Large intestine (tissue), 3 donors: ENCODE measurements around the gene PPP1R15B. TPM values are rescaled to one million over a fixed set of nuclear protein-coding genes. Genes with fewer than 3 reads are reported as not detected.
A peak's percentile ranks its signal among the peaks of the same experiment; 100 is the strongest.

ENCODE experiments used
- DNase-seq, 2 donors: peaks; one replicate each; pipeline versions ENCODE4 v3.0.0 to v3.0.0-alpha.2; 2013
- H3K27ac ChIP-seq: one replicate; pipeline ENCODE4 v1.5.1; 2013; ENCODE audit warnings: low read length
- H3K27me3 ChIP-seq: 2 replicates; pipeline ENCODE4 v1.6.1; 2013; ENCODE audit warnings: low read length; ENCODE audit not compliant: control insufficient read depth, insufficient read depth
- H3K36me3 ChIP-seq: 2 replicates; pipeline ENCODE4 v1.6.1; 2013; ENCODE audit warnings: low read length; ENCODE audit not compliant: control insufficient read depth, insufficient read depth
- H3K4me1 ChIP-seq: one replicate; pipeline ENCODE4 v1.6.1; 2013; ENCODE audit warnings: low read length; ENCODE audit not compliant: control insufficient read depth, insufficient read depth
- H3K4me3 ChIP-seq: one replicate; pipeline ENCODE4 v1.5.1; 2013; ENCODE audit warnings: low read length
- H3K9me3 ChIP-seq: one replicate; pipeline ENCODE4 v1.6.1; 2013; ENCODE audit warnings: mild to moderate bottlenecking, low read depth, low read length, moderate library complexity; ENCODE audit not compliant: control insufficient read depth
- WGBS: methylation state at CpG from one replicate; pipeline ENCODE4 v1.1.5; 2013; ENCODE audit warnings: low lambda C conversion rate; ENCODE audit not compliant: insufficient coverage; 5-methylcytosine and 5-hydroxymethylcytosine counted together
- polyA plus RNA-seq: library from polyadenylated mRNA; unstranded; fragments of 120-200 nt; gene quantifications from one replicate; pipeline ENCODE4 v1.2.1, GENCODE V29; 2013

Gene PPP1R15B
- polyA plus RNA-seq, 1 donor = 46.4 TPM

DNA sequence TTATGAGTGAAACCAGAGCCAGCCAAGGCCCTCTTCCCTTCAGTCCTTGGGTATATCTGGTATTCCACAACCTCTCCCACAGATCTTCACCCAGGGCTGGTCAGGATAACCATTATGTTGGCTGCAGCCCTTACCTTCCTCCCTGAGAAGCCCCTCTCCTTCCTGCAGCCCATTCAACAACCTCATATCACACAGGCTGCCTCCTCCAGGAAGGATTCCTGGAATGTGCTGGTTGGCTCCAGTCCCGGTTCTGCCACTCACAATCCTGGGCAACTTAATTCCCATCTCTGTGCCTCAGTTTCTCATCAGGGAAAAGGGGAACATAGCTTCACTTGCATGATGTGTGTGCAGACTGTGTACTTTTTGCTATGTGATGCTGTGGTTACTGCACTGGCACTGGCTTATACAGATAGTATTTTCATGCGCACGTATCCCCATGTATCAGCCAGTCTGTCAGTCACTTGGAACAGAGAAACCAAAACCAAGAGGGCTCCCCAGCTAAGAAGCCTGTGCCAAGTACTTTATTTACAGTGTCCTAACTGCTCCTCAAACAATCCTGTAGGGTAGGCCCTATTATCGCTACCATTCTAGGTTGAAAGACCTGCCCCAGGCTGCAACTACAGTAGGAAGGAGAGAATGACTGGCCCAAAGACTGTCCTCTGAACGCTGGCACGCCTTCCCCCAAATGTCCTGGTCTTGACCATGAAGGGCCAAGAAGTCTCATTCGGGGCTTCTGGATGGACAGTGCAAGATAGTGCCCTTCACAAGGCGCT, 39.9 kb upstream of the PPP1R15B start:
- no CpG with 5 or more reads among the region's 8 CpGs for WGBS
- Histone ChIP-seq H3K4me3 (no peak overlapping the region), H3K27ac (peak overlapping the region; percentile 99), H3K27me3 (no peaks in the 10 kb centered on the region), H3K4me1 (peaks cover 58% of the 10 kb centered on the region), H3K9me3 (no peaks in the 10 kb centered on the region), H3K36me3 (peaks cover 53% of the 10 kb centered on the region)
- peak in 1 of 2 donors; percentile 43 for DNase-seq

DNA sequence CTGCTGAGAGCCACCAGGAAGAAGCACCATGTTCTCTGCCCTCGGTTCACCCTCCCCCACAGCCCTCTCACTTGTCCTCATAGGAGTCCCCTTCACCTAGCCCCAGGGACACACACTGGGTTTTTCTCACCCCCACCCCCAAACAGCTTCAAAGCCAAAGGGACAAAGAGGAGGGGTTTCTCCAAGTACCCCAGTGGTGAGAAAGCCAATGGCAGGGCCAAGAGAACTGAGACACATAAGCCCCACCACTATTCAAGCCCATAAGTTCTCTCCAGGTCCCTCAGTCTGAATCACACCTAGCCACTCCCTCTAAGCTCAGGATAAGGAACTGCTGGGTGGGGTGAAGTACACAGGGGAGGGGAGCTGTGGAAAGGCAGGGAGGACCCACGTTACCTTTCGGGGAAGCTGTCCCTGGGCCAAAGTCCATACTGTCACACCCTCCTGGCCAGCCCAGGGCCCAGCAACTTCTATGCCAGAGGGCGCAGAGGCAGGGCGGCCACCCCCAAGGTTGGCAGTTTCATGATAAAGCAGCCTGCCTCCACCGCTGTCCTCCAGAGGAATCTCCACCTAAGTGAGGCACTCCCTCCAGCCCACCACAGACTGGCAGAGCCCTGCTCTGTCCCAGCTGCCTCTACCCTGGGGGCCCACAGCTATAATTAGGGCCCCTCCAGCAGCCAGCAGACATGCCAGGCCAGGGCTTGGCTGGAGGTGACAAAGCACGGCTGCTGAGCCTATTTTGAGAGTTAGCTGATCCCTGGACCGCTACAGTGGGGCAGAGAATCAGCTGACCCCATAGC, 39.0 kb upstream of the PPP1R15B start:
- Histone ChIP-seq H3K27me3 (no peaks in the 10 kb centered on the region), H3K4me3 (no peak overlapping the region), H3K4me1 (peaks cover 60% of the 10 kb centered on the region), H3K9me3 (no peaks in the 10 kb centered on the region), H3K27ac (peak overlapping the region; percentile 99), H3K36me3 (peaks cover 58% of the 10 kb centered on the region)
- DNase-seq = peak; percentile 97 to 98
- no CpG with 5 or more reads among the region's 8 CpGs for WGBS

GRCh38 chr1:204449678-204450280, 38.2 kb upstream of the PPP1R15B start:
- peak in 1 of 2 donors; percentile 17 for DNase-seq
- H3K27me3 ChIP-seq = no peaks in the 10 kb centered on the region
- H3K4me3 ChIP-seq = no peak overlapping the region
- H3K27ac ChIP-seq = peak overlapping the region; percentile 99
- WGBS = no CpG with 5 or more reads among the region's 8 CpGs
- peaks cover 57% of the 10 kb centered on the region for H3K36me3 ChIP-seq
- H3K4me1 ChIP-seq = peaks cover 60% of the 10 kb centered on the region
- H3K9me3 ChIP-seq = no peaks in the 10 kb centered on the region

GRCh38 chr1:204448991-204449677, 37.5 kb upstream of the PPP1R15B start:
- peak in 1 of 2 donors; percentile 37 for DNase-seq
- peaks cover 60% of the 10 kb centered on the region for H3K4me1 ChIP-seq
- H3K36me3 ChIP-seq = peaks cover 59% of the 10 kb centered on the region
- no peaks in the 10 kb centered on the region for H3K9me3 ChIP-seq
- WGBS = no CpG with 5 or more reads among the region's 6 CpGs
- no peaks in the 10 kb centered on the region for H3K27me3 ChIP-seq
- no peak overlapping the region for H3K4me3 ChIP-seq
- H3K27ac ChIP-seq = peak overlapping the region; percentile 99

- no peaks in the 10 kb centered on the region for H3K9me3 ChIP-seq
- H3K4me1 ChIP-seq = peaks cover 60% of the 10 kb centered on the region
- H3K36me3 ChIP-seq = peaks cover 62% of the 10 kb centered on the region
- H3K27me3 ChIP-seq = no peaks in the 10 kb centered on the region
- DNase-seq = peak; percentile 75 to 91
- WGBS = no CpG with 5 or more reads among the region's 7 CpGs
- H3K27ac ChIP-seq = peak overlapping the region; percentile 99
- no peak overlapping the region for H3K4me3 ChIP-seq
Observed at GRCh38 chr1:204448344-204448964, 36.8 kb upstream of the PPP1R15B start.

DNA sequence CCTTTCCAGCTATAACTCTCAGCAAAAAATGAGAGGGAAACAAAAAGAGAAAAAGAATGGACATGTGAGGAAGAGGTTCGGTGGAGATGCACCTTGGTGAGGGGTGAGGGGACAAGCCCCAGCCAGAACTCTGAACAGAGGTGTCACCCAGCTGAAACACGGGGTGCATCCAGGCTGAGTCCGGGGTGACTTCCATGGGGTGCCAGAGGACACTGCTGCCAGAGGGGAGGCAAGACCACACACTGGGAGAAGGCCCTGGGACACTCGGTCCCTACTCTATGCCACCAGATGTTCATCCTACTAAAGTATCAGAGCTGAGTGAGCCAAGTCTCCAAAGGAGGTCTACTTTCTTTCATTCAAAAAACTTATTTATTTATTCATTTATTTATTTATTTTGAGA, 36.1 kb upstream of the PPP1R15B start:
- Histone ChIP-seq H3K4me3 (no peak overlapping the region), H3K27me3 (no peaks in the 10 kb centered on the region), H3K9me3 (no peaks in the 10 kb centered on the region), H3K36me3 (peaks cover 62% of the 10 kb centered on the region), H3K4me1 (peaks cover 56% of the 10 kb centered on the region), H3K27ac (no peak overlapping the region)
- 100% methylated on average over 1 of the region's 4 CpGs for WGBS
- DNase-seq = no peak

- Histone ChIP-seq H3K27ac (no peak overlapping the region), H3K4me1 (peaks cover 51% of the 10 kb centered on the region), H3K27me3 (no peaks in the 10 kb centered on the region), H3K4me3 (no peak overlapping the region), H3K36me3 (peaks cover 67% of the 10 kb centered on the region), H3K9me3 (no peaks in the 10 kb centered on the region)
- DNase-seq = no peak
- 75% methylated on average over 2 of the region's 6 CpGs for WGBS
Observed at GRCh38 chr1:204447190-204447589, 35.6 kb upstream of the PPP1R15B start.

DNA sequence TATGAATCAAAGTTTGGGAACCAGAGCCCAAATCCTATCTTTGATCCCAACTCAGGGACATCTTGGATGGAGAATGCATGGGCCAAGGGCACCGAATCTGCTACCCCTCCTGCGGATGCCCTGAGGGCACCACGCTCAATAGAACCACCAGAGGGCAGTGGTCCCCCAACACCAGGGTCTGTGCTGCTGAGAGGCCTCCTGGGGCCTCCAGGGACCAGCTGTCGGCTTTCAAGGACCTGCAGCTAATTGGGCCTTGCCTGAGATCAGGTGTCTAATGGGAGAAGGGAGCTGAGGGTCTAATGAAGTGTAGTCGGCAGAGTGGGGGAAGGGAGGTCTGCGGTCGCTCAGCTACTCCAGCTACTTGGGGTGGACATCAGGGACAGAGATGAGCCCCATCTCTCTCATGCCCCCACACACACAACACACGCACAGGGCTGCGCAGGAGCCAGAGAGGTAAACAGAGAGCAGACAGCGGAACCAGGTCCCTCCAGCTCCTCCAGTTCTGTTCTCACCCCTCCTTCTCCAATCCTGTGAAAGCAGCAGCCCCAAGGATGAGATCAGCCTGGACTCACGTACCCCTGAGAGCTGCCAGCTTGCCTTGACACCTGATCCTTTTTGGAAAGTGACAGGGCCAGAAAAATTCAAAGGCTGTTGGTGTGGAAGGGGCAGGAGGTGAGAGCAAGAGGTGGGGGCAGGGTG, 34.9 kb upstream of the PPP1R15B start:
- Histone ChIP-seq H3K27me3 (no peaks in the 10 kb centered on the region), H3K4me1 (peaks cover 45% of the 10 kb centered on the region), H3K36me3 (peaks cover 68% of the 10 kb centered on the region), H3K4me3 (no peak overlapping the region), H3K9me3 (no peaks in the 10 kb centered on the region), H3K27ac (no peak overlapping the region)
- no CpG with 5 or more reads among the region's 11 CpGs for WGBS
- peak; percentile 69 to 73 for DNase-seq

DNA sequence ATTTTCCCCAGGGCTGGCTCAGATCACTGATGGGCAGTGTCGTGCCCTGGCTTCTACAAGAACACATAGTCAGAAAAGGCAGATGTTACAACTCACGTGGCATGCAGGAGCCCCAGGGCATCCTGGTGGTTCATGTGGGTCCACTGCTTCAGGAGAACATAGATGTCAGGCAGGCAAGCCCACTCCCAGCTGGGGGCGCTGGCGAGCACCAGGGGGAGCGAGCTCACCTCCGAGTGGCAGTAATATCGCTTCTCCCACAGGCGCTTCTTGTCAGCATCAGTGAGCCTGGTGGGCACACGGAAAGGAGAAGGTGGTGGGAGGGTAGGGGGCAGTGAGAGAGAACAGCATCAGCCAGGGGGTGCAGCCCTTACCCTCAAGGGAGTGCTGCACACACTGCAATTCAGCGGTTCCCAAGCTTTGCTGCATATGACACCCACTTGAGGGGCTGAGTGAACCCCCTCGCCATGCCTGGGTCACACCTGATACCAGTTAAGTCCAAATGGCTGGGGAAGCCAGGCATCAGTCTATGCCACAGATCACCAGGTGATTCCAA, 34.3 kb upstream of the PPP1R15B start:
- Histone ChIP-seq H3K27me3 (no peaks in the 10 kb centered on the region), H3K9me3 (no peaks in the 10 kb centered on the region), H3K4me1 (peaks cover 38% of the 10 kb centered on the region), H3K27ac (no peak overlapping the region), H3K4me3 (no peak overlapping the region), H3K36me3 (peaks cover 73% of the 10 kb centered on the region)
- WGBS = no CpG with 5 or more reads among the region's 11 CpGs
- peak in 1 of 2 donors; percentile 20 for DNase-seq
